Gastroesophageal sphincter (tissue), 3 donors: ENCODE data around the gene UBFD1.

Source experiments
- POLR2AphosphoS5 ChIP-seq: sonication (generic); formaldehyde crosslinking; IDR thresholded peaks from one replicate; pipeline ENCODE4 v1.6.1; 2017; ENCODE audit warnings: antibody characterized with exemption
- TF ChIP-seq, protein P1 (sequence below), 4 experiments: fragments of 200-600 bp in 2 of 4; fragments of 450-650 bp in 2 of 4; sonication (generic) in 1 of 4; IDR thresholded peaks; one replicate each; pipeline ENCODE4 v1.5.1; 2017 to 2019; ENCODE audit warnings: antibody characterized with exemption in 4 of 4, mild to moderate bottlenecking in 2 of 4, moderate library complexity in 2 of 4

DNA sequence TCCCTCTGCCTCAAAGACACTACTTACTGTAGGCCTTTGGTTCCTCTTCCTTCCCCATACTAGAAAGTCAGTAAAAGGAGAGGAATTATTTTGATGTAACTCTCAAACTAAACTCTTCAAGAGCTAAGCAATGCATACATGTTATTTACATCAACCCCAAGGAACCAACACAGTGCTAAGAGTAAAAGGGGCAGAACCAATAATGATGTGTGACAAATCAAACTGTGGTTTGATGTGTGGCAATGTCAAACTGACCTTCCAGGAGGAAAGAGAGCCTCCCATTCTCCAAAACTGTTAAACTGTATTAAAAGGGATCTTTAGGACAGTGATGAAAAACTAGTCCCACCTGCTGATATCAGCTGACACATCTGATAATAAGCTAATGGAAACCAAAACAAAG, 22.9 kb downstream of the UBFD1 start:
- TF ChIP-seq POLR2AphosphoS5 = no peak
- TF ChIP-seq, protein P1, sequence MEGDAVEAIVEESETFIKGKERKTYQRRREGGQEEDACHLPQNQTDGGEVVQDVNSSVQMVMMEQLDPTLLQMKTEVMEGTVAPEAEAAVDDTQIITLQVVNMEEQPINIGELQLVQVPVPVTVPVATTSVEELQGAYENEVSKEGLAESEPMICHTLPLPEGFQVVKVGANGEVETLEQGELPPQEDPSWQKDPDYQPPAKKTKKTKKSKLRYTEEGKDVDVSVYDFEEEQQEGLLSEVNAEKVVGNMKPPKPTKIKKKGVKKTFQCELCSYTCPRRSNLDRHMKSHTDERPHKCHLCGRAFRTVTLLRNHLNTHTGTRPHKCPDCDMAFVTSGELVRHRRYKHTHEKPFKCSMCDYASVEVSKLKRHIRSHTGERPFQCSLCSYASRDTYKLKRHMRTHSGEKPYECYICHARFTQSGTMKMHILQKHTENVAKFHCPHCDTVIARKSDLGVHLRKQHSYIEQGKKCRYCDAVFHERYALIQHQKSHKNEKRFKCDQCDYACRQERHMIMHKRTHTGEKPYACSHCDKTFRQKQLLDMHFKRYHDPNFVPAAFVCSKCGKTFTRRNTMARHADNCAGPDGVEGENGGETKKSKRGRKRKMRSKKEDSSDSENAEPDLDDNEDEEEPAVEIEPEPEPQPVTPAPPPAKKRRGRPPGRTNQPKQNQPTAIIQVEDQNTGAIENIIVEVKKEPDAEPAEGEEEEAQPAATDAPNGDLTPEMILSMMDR (IDR thresholded peaks at IDR 0.05) = no peak
